OCI-LY7 (cell line): ENCODE data around the gene MGAT4C. TPM values are rescaled to one million over a fixed set of nuclear protein-coding genes. Genes with fewer than 3 reads are reported as not detected.

Source experiments
- BruUV-seq: library from RNA; stranded (reverse); fragments of 400-500 nt; replicated peaks from 2 replicates; lab custom pipeline; 2021; lab: Mats Ljungman, UMichigan
- CTCF ChIA-PET: fragments of 300-600 bp; sonication (Branson Sonifier 250); formaldehyde crosslinking; loops from one replicate; lab custom pipeline; 2022; ENCODE audit warnings: antibody characterized with exemption; ENCODE audit not compliant: unreplicated experiment; lab: Charles Lee
- POLR2A ChIA-PET: fragments of 300-600 bp; sonication (Branson Sonifier 250); formaldehyde crosslinking; loops from one replicate; lab custom pipeline; 2022; ENCODE audit warnings: antibody characterized with exemption; lab: Charles Lee
- DNase-seq: peaks from one replicate; pipeline ENCODE4 v3.0.0-alpha.2; 2015; ENCODE audit warnings: low spot score
- H2AFZ ChIP-seq: fragments of 200-600 bp; sonication (generic), shearing (Covaris generic); 2 replicates; pipeline ENCODE4 v1.6.1; 2014; ENCODE audit warnings: mild to moderate bottlenecking, antibody characterized with exemption, low read length, moderate library complexity
- H3K27ac ChIP-seq: fragments of 200-600 bp; sonication (generic); 2 replicates; pipeline ENCODE4 v1.5.1; 2014; ENCODE audit warnings: mixed run types, low read depth, mild to moderate bottlenecking, moderate library complexity, low read length, inconsistent platforms; ENCODE audit not compliant: poor library complexity, severe bottlenecking
- H3K36me3 ChIP-seq: fragments of 200-600 bp; sonication (generic); 2 replicates; pipeline ENCODE4 v1.6.1; 2014; ENCODE audit warnings: mild to moderate bottlenecking, antibody characterized with exemption, low read length, moderate library complexity, mixed read lengths; ENCODE audit not compliant: insufficient read depth
- H3K4me1 ChIP-seq: fragments of 200-600 bp; sonication (generic); 2 replicates; pipeline ENCODE4 v1.5.1; 2014; ENCODE audit warnings: mild to moderate bottlenecking, low read length; ENCODE audit not compliant: insufficient read depth, poor library complexity, severe bottlenecking
- H3K4me2 ChIP-seq: fragments of 200-600 bp; sonication (generic); 2 replicates; pipeline ENCODE4 v1.6.1; 2014; ENCODE audit warnings: mild to moderate bottlenecking, low read length
- H3K4me3 ChIP-seq: fragments of 200-600 bp; sonication (generic); 2 replicates; pipeline ENCODE4 v1.5.1; 2014; ENCODE audit warnings: mild to moderate bottlenecking, low read depth, low read length; ENCODE audit not compliant: poor library complexity, severe bottlenecking
- H3K79me2 ChIP-seq: fragments of 200-600 bp; sonication (generic); 2 replicates; pipeline ENCODE4 v1.6.1; 2016; ENCODE audit warnings: low read depth, mild to moderate bottlenecking, low read length, moderate library complexity, mixed read lengths; ENCODE audit not compliant: insufficient read depth
- H3K9me2 ChIP-seq: fragments of 200-600 bp; sonication (generic); 2 replicates; pipeline ENCODE4 v1.6.1; 2016; ENCODE audit warnings: mild to moderate bottlenecking, low read length, mixed read lengths; ENCODE audit not compliant: insufficient read depth
- H3K9me3 ChIP-seq: fragments of 200-600 bp; sonication (generic); 2 replicates; pipeline ENCODE4 v1.6.1; 2014; ENCODE audit warnings: mild to moderate bottlenecking, mixed run types, low read length, mixed read lengths
- H4K20me1 ChIP-seq: fragments of 200-600 bp; sonication (generic); 2 replicates; pipeline ENCODE4 v1.6.1; 2014; ENCODE audit warnings: mild to moderate bottlenecking, antibody characterized with exemption, low read length, moderate library complexity, mixed read lengths; ENCODE audit not compliant: insufficient read depth
- EZH2phosphoT487 ChIP-seq: fragments of 200-600 bp; sonication (generic); IDR thresholded peaks from 2 replicates; pipeline ENCODE4 v1.6.1; 2018; ENCODE audit warnings: low read depth, borderline replicate concordance, mild to moderate bottlenecking, mixed run types, antibody characterized with exemption, low read length, moderate library complexity, mixed read lengths
- intact Hi-C: fragments of 100-400 bp; cut with micrococcal nuclease; formaldehyde crosslinking; loops from one replicate; pipeline ENCODE4 v1.10.0; 2022; ENCODE audit not compliant: unreplicated experiment
- total RNA-seq, 2 experiments: library from RNA; depleted of rRNA in 1 of 2; stranded (reverse); fragments of >200 nt in 1 of 2; shearing (Covaris generic) in 1 of 2; gene quantifications; 2 replicates each; pipeline ENCODE4 v1.2.3, GENCODE V29; 2014 to 2022
- TF ChIP-seq, protein P1 (sequence below): fragments of 200-600 bp; sonication (generic); conservative IDR thresholded peaks from 2 replicates; pipeline ENCODE4 v1.5.1; 2014; ENCODE audit warnings: mild to moderate bottlenecking, antibody characterized with exemption, low read length, moderate library complexity, mixed read lengths

MGAT4C gene
- total RNA-seq, 2 experiments from 2014 or later: not detected

DNA sequence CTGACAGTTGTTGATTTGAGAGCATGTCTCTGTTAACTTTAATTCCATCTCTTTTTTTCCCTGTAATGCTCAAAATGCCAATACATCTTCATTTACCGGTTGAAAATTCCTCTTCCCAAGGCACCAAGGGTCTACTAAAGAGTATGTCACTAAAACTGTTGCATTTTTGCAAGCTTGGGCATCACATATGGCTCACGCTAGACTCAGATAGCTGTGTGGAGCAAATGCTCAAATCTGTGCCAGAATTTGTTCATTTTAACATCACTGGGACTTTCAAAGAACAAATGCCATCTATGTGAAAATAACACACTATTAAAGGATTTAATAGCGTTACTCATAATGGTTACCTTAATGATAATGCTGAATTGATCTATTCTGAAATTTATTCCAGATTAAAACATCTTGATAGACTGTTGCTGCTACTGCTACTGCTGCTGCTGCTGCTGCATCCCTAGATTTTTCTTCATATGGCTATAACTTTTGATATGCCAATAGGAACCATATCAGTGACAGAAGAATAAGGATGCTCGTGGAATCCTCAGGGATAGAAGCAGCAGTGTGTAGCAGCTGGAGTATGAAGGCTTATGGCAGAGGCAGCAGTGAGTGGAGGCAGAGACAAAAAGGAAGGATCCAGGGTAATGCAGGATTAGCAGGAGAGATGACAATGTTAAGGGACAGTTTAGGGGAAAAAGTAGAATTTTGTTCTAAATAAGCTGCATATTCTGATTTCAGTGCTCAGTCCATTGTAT, 57.3 kb downstream of the MGAT4C start:
- TF ChIP-seq EZH2phosphoT487: no peak
- TF ChIP-seq, protein P1, sequence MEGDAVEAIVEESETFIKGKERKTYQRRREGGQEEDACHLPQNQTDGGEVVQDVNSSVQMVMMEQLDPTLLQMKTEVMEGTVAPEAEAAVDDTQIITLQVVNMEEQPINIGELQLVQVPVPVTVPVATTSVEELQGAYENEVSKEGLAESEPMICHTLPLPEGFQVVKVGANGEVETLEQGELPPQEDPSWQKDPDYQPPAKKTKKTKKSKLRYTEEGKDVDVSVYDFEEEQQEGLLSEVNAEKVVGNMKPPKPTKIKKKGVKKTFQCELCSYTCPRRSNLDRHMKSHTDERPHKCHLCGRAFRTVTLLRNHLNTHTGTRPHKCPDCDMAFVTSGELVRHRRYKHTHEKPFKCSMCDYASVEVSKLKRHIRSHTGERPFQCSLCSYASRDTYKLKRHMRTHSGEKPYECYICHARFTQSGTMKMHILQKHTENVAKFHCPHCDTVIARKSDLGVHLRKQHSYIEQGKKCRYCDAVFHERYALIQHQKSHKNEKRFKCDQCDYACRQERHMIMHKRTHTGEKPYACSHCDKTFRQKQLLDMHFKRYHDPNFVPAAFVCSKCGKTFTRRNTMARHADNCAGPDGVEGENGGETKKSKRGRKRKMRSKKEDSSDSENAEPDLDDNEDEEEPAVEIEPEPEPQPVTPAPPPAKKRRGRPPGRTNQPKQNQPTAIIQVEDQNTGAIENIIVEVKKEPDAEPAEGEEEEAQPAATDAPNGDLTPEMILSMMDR: no peak
- no peaks in the 10 kb centered on the region for H3K9me2 ChIP-seq
- no peaks in the 10 kb centered on the region for H3K36me3 ChIP-seq
- H3K79me2 ChIP-seq: no peaks in the 10 kb centered on the region
- no peaks in the 10 kb centered on the region for H4K20me1 ChIP-seq
- H3K4me2 ChIP-seq: no peak overlapping the region
- no peak overlapping the region for H2AFZ ChIP-seq
- no TSS peak for BruUV-seq
- H3K27ac ChIP-seq: no peak overlapping the region
- H3K4me3 ChIP-seq: no peak overlapping the region
- H3K4me1 ChIP-seq: no peaks in the 10 kb centered on the region
- ChIA-PET POLR2A (no interaction called here), CTCF (no interaction called here)
- DNase-seq: no peak
- H3K9me3 ChIP-seq: no peaks in the 10 kb centered on the region
- intact Hi-C loops: no loop called here

DNA sequence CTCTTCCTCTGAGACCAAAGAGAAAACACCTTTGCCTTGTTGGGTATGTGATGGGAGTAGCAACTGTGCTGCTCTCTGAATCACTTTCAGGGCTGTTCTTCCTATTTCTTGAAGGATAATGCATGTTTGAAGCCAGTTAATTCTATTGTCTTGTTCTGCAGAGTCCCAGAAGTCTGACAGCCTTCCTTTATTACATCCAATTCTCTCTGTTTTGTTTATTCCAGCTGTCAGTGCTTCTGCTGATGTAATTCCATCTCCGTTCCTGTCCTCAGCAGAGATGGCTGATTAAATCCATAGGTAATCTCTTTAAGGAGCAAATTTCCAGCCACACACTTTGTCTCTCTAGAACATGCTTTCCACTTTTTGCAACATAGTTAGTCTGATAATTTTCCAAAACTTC, 59.7 kb downstream of the MGAT4C start:
- Histone ChIP-seq H3K4me2 (no peak overlapping the region), H2AFZ (no peak overlapping the region), H3K27ac (no peak overlapping the region), H3K4me1 (no peaks in the 10 kb centered on the region), H3K79me2 (no peaks in the 10 kb centered on the region), H4K20me1 (no peaks in the 10 kb centered on the region), H3K9me2 (no peaks in the 10 kb centered on the region), H3K36me3 (no peaks in the 10 kb centered on the region), H3K9me3 (no peaks in the 10 kb centered on the region), H3K4me3 (no peak overlapping the region)
- no peak for DNase-seq
- CTCF ChIA-PET: no interaction called here
- no TSS peak for BruUV-seq
- POLR2A ChIA-PET: no interaction called here
- intact Hi-C loops: no loop called here
- no peak for TF ChIP-seq EZH2phosphoT487
- TF ChIP-seq, protein P1: no peak

DNA sequence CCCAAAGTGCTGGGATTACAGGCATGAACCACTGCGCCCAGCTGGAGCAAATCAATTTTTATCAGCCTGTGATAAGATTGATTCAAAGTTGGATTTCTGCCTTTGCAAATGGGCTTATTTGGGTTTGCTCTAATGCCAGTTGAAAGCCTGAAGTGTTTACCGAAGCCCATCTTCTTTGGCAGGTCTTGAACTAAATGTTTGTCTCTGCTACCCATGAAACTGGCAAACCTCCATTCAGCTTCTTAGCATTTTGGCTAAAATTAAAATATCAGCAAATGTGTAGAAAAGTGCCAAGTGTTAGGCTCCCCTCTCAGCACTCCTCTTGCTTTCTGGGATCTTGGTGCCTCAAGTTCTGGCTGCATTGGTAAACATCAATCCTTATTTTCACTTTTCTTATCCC, 61.5 kb downstream of the MGAT4C start:
- Histone ChIP-seq H3K4me1 (no peaks in the 10 kb centered on the region), H3K9me3 (no peaks in the 10 kb centered on the region), H3K4me3 (no peak overlapping the region), H3K4me2 (no peak overlapping the region), H3K27ac (no peak overlapping the region), H3K9me2 (no peaks in the 10 kb centered on the region), H3K79me2 (no peaks in the 10 kb centered on the region), H3K36me3 (no peaks in the 10 kb centered on the region), H4K20me1 (no peaks in the 10 kb centered on the region), H2AFZ (no peak overlapping the region)
- no TSS peak for BruUV-seq
- POLR2A ChIA-PET: interaction anchor here (0.7 kb wide), 2 partner anchors 52 to 87 kb away, joined by 3 to 4 read pairs; no protein-coding TSS in a partner anchor
- DNase-seq: no peak
- CTCF ChIA-PET: no interaction called here
- no peak for TF ChIP-seq EZH2phosphoT487
- TF ChIP-seq, protein P1: no peak
- intact Hi-C loops: no loop called here
